ENCODE data around the gene GNMT.

The GNMT gene

GRCh38 chr6:42916288-42916687 lies 44.3 kb upstream of the GNMT start:
- Histone ChIP-seq H3K27me3 (ENCODE audit: insufficient read depth, low read length) (no peaks in the 10 kb centered on the region), H3K4me2 (ENCODE audit: low read length) (no peak overlapping the region), H2BK5ac (ENCODE audit: low read depth, low read length, poor library complexity) (no peak overlapping the region), H3K79me1 (ENCODE audit: low read length) (peaks cover 3% of the 10 kb centered on the region), H3K4ac (ENCODE audit: low read depth, low read length) (no peak overlapping the region), H3K4me3 (ENCODE audit: low read depth, low read length) (no peak overlapping the region), H3K36me3 (ENCODE audit: control insufficient read depth in 1 of 2, insufficient read depth in 2 of 2, low read length in 2 of 2) (no peaks in the 10 kb centered on the region), H2BK12ac (ENCODE audit: low read length) (no peak overlapping the region), H2BK120ac (ENCODE audit: insufficient read depth, low read length, poor library complexity) (no peak overlapping the region), H3K27ac (ENCODE audit: low read depth, low read length) (no peak overlapping the region), H4K91ac (ENCODE audit: low read depth, low read length) (no peak overlapping the region), H3K14ac (ENCODE audit: low read length) (no peak overlapping the region), H3K9me3 (ENCODE audit: insufficient read depth, low read depth, low read length) (no peaks in the 10 kb centered on the region), H4K8ac (ENCODE audit: low read depth, low read length) (no peak overlapping the region), H3K4me1 (ENCODE audit: control insufficient read depth in 1 of 2, insufficient read depth in 2 of 2, low read length in 2 of 2) (peaks cover 0 to 2% of the 10 kb centered on the region in 2 experiments), H2AFZ (ENCODE audit: insufficient read depth, low read length, poor library complexity) (no peak overlapping the region), H2AK5ac (ENCODE audit: low read length) (no peak overlapping the region), H3K23ac (ENCODE audit: low read length) (no peak overlapping the region), H3K79me2 (ENCODE audit: control insufficient read depth, insufficient read depth, low read length, poor library complexity) (peaks cover 2% of the 10 kb centered on the region), H3K9ac (ENCODE audit: low read length) (no peak overlapping the region), H4K12ac (ENCODE audit: low read depth, low read length) (no peak overlapping the region), H3K18ac (ENCODE audit: low read length) (no peak overlapping the region)
- no peak for DNase-seq
- WGBS (ENCODE audit: extremely low coverage, insufficient coverage, insufficient read length), result no CpG with 5 or more reads among the region's 1 CpG

- Histone ChIP-seq H2AFZ (ENCODE audit: insufficient read depth, low read length, poor library complexity) (no peak overlapping the region), H3K4me2 (ENCODE audit: low read length) (no peak overlapping the region), H2BK120ac (ENCODE audit: insufficient read depth, low read length, poor library complexity) (no peak overlapping the region), H3K14ac (ENCODE audit: low read length) (no peak overlapping the region), H2AK5ac (ENCODE audit: low read length) (no peak overlapping the region), H3K27ac (ENCODE audit: low read depth, low read length) (no peak overlapping the region), H2BK5ac (ENCODE audit: low read depth, low read length, poor library complexity) (no peak overlapping the region), H3K23ac (ENCODE audit: low read length) (no peak overlapping the region), H3K9ac (ENCODE audit: low read length) (no peak overlapping the region), H2BK12ac (ENCODE audit: low read length) (no peak overlapping the region), H4K91ac (ENCODE audit: low read depth, low read length) (no peak overlapping the region), H4K8ac (ENCODE audit: low read depth, low read length) (no peak overlapping the region), H3K27me3 (ENCODE audit: insufficient read depth, low read length) (no peaks in the 10 kb centered on the region), H3K79me1 (ENCODE audit: low read length) (peaks cover 6% of the 10 kb centered on the region), H3K18ac (ENCODE audit: low read length) (no peak overlapping the region), H3K4me3 (ENCODE audit: low read depth, low read length) (no peak overlapping the region), H3K79me2 (ENCODE audit: control insufficient read depth, insufficient read depth, low read length, poor library complexity) (peaks cover 2% of the 10 kb centered on the region), H3K9me3 (ENCODE audit: insufficient read depth, low read depth, low read length) (peaks cover 2% of the 10 kb centered on the region), H3K4me1 (ENCODE audit: control insufficient read depth in 1 of 2, insufficient read depth in 2 of 2, low read length in 2 of 2) (peaks cover 13 to 17% of the 10 kb centered on the region in 2 experiments), H3K4ac (ENCODE audit: low read depth, low read length) (no peak overlapping the region), H4K12ac (ENCODE audit: low read depth, low read length) (no peak overlapping the region), H3K36me3 (ENCODE audit: control insufficient read depth in 1 of 2, insufficient read depth in 2 of 2, low read length in 2 of 2) (no peaks in the 10 kb centered on the region)
- WGBS (ENCODE audit: extremely low coverage, insufficient coverage, insufficient read length), result no CpG with 5 or more reads among the region's 6 CpGs
- DNase-seq, result no peak
These were observed 38.8 kb upstream of the GNMT start for GRCh38 chr6:42921801-42922200.

GRCh38 chr6:42923666-42924065 lies 36.9 kb upstream of the GNMT start:
- H3K23ac ChIP-seq (ENCODE audit: low read length), result no peak overlapping the region
- no peak overlapping the region for H2AFZ ChIP-seq (ENCODE audit: insufficient read depth, low read length, poor library complexity)
- peaks cover 17% of the 10 kb centered on the region in 2 experiments for H3K4me1 ChIP-seq (ENCODE audit: control insufficient read depth in 1 of 2, insufficient read depth in 2 of 2, low read length in 2 of 2)
- H3K79me1 ChIP-seq (ENCODE audit: low read length), result peaks cover 8% of the 10 kb centered on the region
- no peak overlapping the region for H3K18ac ChIP-seq (ENCODE audit: low read length)
- H2BK12ac ChIP-seq (ENCODE audit: low read length), result no peak overlapping the region
- H3K27me3 ChIP-seq (ENCODE audit: insufficient read depth, low read length), result no peaks in the 10 kb centered on the region
- no peak overlapping the region for H4K8ac ChIP-seq (ENCODE audit: low read depth, low read length)
- H2BK5ac ChIP-seq (ENCODE audit: low read depth, low read length, poor library complexity), result no peak overlapping the region
- H3K36me3 ChIP-seq (ENCODE audit: control insufficient read depth in 1 of 2, insufficient read depth in 2 of 2, low read length in 2 of 2), result no peaks in the 10 kb centered on the region
- DNase-seq, result peak in 1 of 2 donors; percentile 65
- H3K4ac ChIP-seq (ENCODE audit: low read depth, low read length), result no peak overlapping the region
- H2BK120ac ChIP-seq (ENCODE audit: insufficient read depth, low read length, poor library complexity), result no peak overlapping the region
- H3K14ac ChIP-seq (ENCODE audit: low read length), result no peak overlapping the region
- no peak overlapping the region for H3K27ac ChIP-seq (ENCODE audit: low read depth, low read length)
- H3K4me3 ChIP-seq (ENCODE audit: low read depth, low read length), result no peak overlapping the region
- no CpG with 5 or more reads among the region's 2 CpGs for WGBS (ENCODE audit: extremely low coverage, insufficient coverage, insufficient read length)
- no peak overlapping the region for H3K4me2 ChIP-seq (ENCODE audit: low read length)
- H4K91ac ChIP-seq (ENCODE audit: low read depth, low read length), result no peak overlapping the region
- H2AK5ac ChIP-seq (ENCODE audit: low read length), result no peak overlapping the region
- peaks cover 2% of the 10 kb centered on the region for H3K79me2 ChIP-seq (ENCODE audit: control insufficient read depth, insufficient read depth, low read length, poor library complexity)
- H3K9me3 ChIP-seq (ENCODE audit: insufficient read depth, low read depth, low read length), result peaks cover 2% of the 10 kb centered on the region
- no peak overlapping the region for H4K12ac ChIP-seq (ENCODE audit: low read depth, low read length)
- no peak overlapping the region for H3K9ac ChIP-seq (ENCODE audit: low read length)

- Histone ChIP-seq H3K79me2 (ENCODE audit: control insufficient read depth, insufficient read depth, low read length, poor library complexity) (peaks cover 4% of the 10 kb centered on the region), H3K36me3 (ENCODE audit: control insufficient read depth in 1 of 2, insufficient read depth in 2 of 2, low read length in 2 of 2) (no peaks in the 10 kb centered on the region), H3K27me3 (ENCODE audit: insufficient read depth, low read length) (no peaks in the 10 kb centered on the region), H2AK5ac (ENCODE audit: low read length) (no peak overlapping the region), H2BK5ac (ENCODE audit: low read depth, low read length, poor library complexity) (peak overlapping the region; percentile 13), H3K4me2 (ENCODE audit: low read length) (no peak overlapping the region), H4K8ac (ENCODE audit: low read depth, low read length) (peak overlapping the region; percentile 66), H2AFZ (ENCODE audit: insufficient read depth, low read length, poor library complexity) (no peak overlapping the region), H3K27ac (ENCODE audit: low read depth, low read length) (no peak overlapping the region), H4K12ac (ENCODE audit: low read depth, low read length) (peak overlapping the region; percentile 46), H3K79me1 (ENCODE audit: low read length) (peaks cover 23% of the 10 kb centered on the region), H3K23ac (ENCODE audit: low read length) (no peak overlapping the region), H2BK12ac (ENCODE audit: low read length) (peak overlapping the region; percentile 84), H4K91ac (ENCODE audit: low read depth, low read length) (no peak overlapping the region), H3K9me3 (ENCODE audit: insufficient read depth, low read depth, low read length) (peaks cover 2% of the 10 kb centered on the region), H3K4me1 (ENCODE audit: control insufficient read depth in 1 of 2, insufficient read depth in 2 of 2, low read length in 2 of 2) (peaks cover 17 to 19% of the 10 kb centered on the region in 2 experiments), H3K14ac (ENCODE audit: low read length) (peak overlapping the region; percentile 45), H3K4ac (ENCODE audit: low read depth, low read length) (no peak overlapping the region), H3K9ac (ENCODE audit: low read length) (no peak overlapping the region), H3K4me3 (ENCODE audit: low read depth, low read length) (no peak overlapping the region), H3K18ac (ENCODE audit: low read length) (peak overlapping the region; percentile 61), H2BK120ac (ENCODE audit: insufficient read depth, low read length, poor library complexity) (no peak overlapping the region)
- WGBS (ENCODE audit: extremely low coverage, insufficient coverage, insufficient read length), result no CpG with 5 or more reads among the region's 23 CpGs
- DNase-seq, result peak; percentile 89 to 92
These were observed 35.2 kb upstream of the GNMT start for GRCh38 chr6:42925248-42925857.

Measured in trophoblast cell (in vitro differentiated cells and primary cell).